AG08395 (cell line): ENCODE measurements around the gene LAMA2.

Experiments
- DNase-seq: peaks from one replicate; pipeline ENCODE4 v3.0.0; 2012; ENCODE audit warnings: mixed read lengths, low spot score

LAMA2 gene

GRCh38 chr6:129324345-129324744 lies 441.4 kb downstream of the LAMA2 start:
- no peak for DNase-seq

DNA sequence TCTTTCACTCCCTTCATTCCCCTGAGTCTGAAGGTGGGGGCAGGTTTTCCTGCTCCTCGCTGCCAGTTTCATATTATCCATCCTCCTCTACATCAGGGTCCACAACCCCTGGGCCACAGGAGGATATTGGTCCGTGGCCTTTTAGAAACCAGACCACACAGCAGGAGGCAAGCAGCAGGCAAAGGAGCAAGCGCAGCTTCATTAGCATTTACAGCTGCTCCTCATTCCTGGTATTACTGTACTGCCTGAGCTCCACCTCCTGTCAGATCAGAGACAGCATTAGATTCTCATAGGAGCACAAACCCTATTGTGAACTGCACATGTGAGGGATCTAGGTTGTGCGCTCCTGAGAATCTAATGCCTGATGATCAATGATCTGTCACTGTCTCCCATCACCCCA lies 446.7 kb downstream of the LAMA2 start:
- DNase-seq: no peak

DNA sequence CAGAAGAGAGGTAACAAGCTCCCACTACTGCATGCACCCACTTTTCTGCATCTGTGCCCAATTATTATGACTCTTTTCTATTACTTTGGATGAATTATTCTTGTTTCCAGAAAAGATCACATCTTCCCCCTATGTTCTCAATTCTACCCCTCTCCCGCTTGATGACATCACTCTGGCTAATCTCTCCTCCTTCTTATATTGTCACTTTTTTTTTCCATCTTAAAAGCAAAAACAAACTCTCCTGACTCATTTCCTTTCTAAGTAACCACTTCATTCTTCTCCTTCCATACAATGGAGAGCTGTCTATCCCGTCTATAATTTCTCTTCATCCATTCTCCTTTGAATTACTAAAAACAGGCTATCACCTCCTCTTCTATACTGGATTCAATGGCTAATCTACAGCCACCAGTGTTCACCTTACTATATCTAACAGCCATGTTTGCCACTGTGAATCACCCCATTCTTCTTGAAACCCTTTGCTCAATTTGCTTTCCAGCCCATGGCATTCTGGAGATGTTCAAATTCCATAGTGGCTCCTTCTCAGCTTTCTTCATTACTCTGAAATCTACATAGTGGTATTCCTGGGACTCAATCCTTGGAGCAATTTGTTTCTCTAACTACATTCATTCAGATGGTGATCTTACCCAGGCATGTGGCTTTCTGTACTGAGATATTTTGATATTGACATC lies 448.7 kb downstream of the LAMA2 start:
- DNase-seq: peak; percentile 33

DNA sequence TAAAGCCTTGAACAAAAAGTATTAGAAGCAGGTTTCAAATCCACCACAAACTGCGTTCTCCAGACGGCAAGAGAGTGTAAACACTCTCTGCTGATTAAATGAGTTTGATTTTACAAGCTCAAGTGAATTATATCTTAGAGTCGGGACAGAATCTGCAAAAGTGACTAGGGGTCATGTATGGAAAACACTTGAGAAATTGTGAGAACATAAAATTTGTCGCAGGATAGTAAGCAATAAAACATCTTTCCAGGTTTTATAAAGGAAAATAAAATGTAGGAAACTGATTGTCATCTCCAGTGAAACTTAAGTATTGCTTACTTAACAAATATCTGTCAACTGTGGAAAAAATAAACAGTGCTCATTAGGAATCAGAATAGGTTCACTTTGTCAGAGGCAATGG lies 452.9 kb downstream of the LAMA2 start:
- no peak for DNase-seq

DNA sequence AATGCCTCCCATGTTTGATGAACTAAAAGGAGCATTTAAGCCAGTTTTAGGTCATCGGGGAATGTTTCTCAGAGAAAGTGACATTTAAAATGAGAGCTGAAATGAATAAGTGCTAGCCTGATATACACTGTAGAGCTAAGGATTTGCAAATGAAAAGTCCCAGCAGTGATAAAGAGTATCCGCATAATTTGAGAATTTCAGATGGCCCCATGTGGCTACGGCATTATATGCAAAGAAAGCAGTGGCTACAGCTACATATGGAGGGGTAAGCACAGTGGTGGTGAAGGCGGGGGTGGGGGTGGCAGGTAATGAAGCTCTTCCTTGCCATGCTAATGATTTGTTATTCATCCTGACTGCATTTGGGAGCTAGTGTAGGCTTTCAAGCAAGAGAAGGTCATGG lies 455.7 kb downstream of the LAMA2 start:
- DNase-seq: no peak

DNA sequence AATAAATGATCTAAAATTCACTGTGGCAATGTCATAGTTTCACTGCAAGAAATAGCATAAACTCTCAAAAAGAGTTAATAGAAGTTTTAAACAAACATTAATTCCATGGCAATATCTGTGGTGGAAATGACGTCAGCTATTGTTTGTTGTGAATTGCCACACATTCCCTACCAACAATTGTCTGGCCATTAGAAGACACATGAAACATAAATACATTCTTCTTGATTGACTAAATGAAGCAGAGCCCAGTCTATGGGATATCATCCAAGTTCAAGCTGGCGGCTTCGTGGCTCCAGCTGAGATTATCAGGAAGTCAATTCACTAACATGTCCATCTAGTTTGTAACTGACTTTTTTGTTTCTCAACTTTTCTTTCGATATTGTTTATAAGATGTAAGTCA lies 458.0 kb downstream of the LAMA2 start:
- DNase-seq: peak; percentile 82

- peak; percentile 23 for DNase-seq
These were observed 459.3 kb downstream of the LAMA2 start for GRCh38 chr6:129342243-129342642.

DNA sequence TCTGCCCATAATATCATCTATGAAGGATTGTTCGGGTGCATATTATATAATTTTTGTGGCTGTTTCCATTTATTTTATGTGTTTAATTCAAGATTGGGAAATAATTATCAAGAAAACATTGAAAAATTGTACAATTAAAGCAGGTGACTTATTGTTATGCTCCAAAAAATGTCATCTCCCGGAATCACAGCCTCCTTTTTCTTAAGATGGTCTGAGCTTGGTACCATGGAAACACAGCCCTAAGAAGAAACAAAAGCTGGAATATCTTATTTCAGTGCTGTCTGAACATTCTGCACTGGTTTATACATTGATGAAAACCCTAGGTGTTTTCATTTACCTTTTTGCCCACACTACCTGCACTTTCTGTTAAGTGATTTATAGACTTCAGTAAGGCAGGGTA lies 459.9 kb downstream of the LAMA2 start:
- no peak for DNase-seq

GRCh38 chr6:129344379-129344778 lies 461.4 kb downstream of the LAMA2 start:
- DNase-seq: no peak

DNA sequence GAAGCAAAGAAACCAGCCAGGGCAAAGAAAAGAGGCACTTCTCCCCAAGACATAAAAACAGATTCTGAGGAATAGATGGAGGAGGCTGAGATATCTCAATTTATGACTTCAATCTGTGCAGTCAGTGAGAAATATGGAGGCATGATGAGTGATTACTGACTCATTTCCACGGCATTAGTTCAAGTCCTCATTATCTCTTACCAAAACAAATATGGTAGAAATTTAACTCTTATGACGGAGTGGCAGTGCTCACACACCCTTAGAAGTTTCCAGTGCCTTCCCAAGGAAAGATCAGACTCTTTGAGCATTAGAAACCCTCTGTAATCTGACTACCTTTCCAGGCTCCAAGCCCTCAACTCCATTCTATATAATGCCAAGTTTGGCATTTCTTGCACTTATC lies 463.0 kb downstream of the LAMA2 start:
- DNase-seq: peak; percentile 25

GRCh38 chr6:129346964-129347363 lies 464.0 kb downstream of the LAMA2 start:
- DNase-seq: no peak

DNA sequence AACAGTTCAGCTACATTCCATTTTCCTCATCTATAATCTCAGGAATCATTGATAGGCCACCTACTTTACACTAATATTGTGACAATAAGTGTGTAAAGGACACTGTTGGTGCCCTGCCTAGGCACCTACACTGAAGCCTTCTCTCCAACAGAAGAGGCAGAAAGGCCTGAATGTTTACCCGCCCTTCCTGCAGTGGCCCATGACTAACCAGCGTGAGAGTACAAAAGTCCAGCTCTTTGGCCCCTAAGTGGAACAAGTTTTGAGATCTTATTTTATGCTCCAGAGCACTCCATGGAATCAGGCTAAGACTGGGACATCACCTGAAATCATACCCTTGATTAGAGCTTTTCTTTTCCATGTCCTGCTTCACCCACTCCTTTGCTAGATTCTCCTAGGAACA lies 467.3 kb downstream of the LAMA2 start:
- DNase-seq: no peak

DNA sequence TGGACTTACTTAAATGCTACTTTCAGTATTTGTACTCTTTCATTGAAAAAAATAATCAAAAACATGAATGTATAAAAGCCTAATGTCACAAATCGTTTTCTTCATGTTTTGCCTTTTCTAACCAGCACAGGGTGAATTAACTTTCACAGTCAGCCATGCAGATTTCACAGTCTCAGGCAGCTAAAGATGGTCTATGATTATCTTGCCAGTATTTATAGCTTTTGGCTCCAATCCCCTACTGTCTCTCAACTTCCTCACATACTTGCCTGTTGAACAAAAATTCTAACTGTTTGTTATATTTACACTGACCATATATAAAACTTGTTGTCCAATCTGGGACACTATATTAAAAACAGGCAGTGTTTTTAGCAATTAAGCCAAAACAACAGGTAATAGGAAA lies 468.9 kb downstream of the LAMA2 start:
- no peak for DNase-seq

DNA sequence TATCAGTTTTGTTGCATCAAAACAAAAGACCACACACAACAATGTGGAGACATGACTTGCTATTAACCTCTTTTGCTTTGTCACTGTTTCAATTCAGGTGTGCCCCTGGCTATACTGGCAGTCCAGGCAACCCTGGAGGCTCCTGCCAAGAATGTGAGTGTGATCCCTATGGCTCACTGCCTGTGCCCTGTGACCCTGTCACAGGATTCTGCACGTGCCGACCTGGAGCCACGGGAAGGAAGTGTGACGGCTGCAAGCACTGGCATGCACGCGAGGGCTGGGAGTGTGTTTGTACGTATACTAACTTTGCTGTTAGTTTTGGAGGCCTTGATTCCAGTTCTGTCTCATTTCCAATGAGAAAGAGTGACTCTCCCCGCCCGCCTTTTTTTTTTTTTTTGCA lies 470.1 kb downstream of the LAMA2 start:
- no peak for DNase-seq

GRCh38 chr6:129356129-129356528 lies 473.2 kb downstream of the LAMA2 start:
- DNase-seq: no peak

- no peak for DNase-seq
These were observed 477.1 kb downstream of the LAMA2 start for GRCh38 chr6:129359811-129360681.

DNA sequence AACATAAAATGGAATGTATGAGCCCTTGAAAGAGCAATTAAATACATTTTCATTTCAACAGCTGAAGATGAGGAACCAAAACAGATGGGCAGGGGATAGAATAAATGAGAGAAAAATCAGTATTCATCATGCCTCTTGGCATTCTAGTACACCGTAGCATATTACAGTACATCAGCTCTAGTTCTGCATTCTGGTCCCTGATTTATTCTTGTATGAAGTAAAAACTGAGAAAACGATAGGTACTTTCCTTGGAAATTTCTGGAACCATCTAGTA lies 477.7 kb downstream of the LAMA2 start:
- DNase-seq: no peak

GRCh38 chr6:129364037-129364436 lies 481.1 kb downstream of the LAMA2 start:
- DNase-seq: no peak

DNA sequence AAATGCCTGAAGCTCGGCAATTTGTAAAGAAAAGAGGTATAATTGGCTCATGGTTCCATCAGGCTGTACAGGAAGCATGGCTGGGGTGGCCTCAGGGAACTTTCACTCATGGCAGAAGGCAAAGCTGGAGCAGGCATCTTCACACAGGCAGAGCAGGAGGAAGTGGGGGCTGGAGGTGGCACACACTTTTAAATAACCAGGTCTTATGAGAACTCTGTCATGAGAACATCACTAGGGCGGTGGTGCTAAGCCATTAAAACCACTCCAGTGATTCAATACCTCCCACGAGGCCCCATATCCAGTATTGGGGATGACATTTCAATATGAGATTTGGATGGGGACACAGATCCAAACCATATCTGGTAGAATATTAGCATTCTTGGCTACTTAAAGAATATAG lies 481.8 kb downstream of the LAMA2 start:
- no peak for DNase-seq

DNA sequence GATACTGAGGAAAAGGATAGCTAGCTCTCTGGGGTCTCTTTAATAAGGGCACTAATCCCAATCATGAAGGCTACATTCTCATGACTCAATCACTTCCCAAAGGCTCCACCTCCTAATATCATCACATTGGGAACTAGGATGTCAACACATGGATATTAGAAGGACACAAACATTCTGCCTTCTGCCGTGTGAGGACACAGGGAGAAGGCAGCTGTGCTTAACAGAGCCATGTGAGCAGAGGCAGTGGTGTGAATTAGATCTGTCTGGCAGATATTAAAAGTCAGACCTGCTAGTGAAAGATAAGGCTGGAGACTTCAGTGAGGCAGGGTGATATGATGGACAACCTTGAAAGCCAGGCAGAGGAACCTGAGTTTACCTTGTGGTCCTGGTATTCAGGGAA lies 485.1 kb downstream of the LAMA2 start:
- DNase-seq: no peak

DNA sequence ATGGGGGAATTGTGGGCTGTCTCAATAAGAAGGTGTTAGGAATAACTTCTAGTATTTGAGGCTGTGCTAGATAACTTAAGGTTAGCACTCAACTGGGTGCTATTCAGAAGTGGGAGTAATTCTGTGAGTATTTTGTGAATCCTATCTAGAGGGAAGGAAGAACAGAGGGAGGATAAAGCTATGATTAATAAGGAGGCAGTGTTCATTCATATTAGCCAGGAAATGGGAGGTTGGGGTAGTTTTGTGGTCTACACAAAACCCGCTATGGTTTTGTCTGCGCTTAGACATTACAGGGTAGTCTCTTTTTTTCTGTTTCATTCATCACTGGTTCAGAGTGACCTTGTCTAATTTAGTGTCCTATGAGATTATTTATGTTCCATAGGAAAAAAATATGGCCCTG lies 486.0 kb downstream of the LAMA2 start:
- no peak for DNase-seq

- no peak for DNase-seq
These were observed 486.8 kb downstream of the LAMA2 start for GRCh38 chr6:129369737-129370136.

GRCh38 chr6:129370268-129370916 lies 487.5 kb downstream of the LAMA2 start:
- DNase-seq: peak; percentile 42
